CD4-positive, alpha-beta T cell treated with Interleukin-6 for 4 hours (primary cell): ENCODE data around the gene PDE4A.
"Not testable (repeated sequence)": the region's sequence is repeated elsewhere in the genome, so short reads cannot be mapped to it uniquely, and the experiment has no call there.

ENCODE experiments used
- DNase-seq: peaks from one replicate; pipeline ENCODE4 v3.0.0-alpha.2; 2020; ENCODE audit warnings: mixed read lengths

PDE4A gene

GRCh38 chr19:10430505-10431253 is 10.3 kb downstream of the PDE4A start:
- no peak for DNase-seq

- peak; percentile 42 for DNase-seq
Measured at GRCh38 chr19:10431254-10431942, 11.1 kb downstream of the PDE4A start.

- peak; percentile 77 for DNase-seq
Measured at GRCh38 chr19:10431943-10432735, 11.8 kb downstream of the PDE4A start.

GRCh38 chr19:10432736-10433130 is 12.4 kb downstream of the PDE4A start:
- DNase-seq, result no peak

- DNase-seq, result no peak
Measured at GRCh38 chr19:10433131-10433536, 12.8 kb downstream of the PDE4A start.

GRCh38 chr19:10439588-10439987 is 19.2 kb downstream of the PDE4A start:
- DNase-seq, result no peak

- DNase-seq, result no peak
Measured at GRCh38 chr19:10442698-10443097, 22.4 kb downstream of the PDE4A start.

GRCh38 chr19:10449037-10449436 is 28.7 kb downstream of the PDE4A start:
- no peak for DNase-seq

GRCh38 chr19:10450191-10450852 is 30.0 kb downstream of the PDE4A start:
- DNase-seq, result no peak

GRCh38 chr19:10450853-10451609 is 30.7 kb downstream of the PDE4A start:
- DNase-seq, result no peak

- DNase-seq, result no peak
Measured at GRCh38 chr19:10452726-10453618, 32.6 kb downstream of the PDE4A start.

- DNase-seq, result no peak
Measured at GRCh38 chr19:10453852-10454251, 33.5 kb downstream of the PDE4A start.

GRCh38 chr19:10454267-10454666 is 33.9 kb downstream of the PDE4A start:
- DNase-seq, result no peak

- not testable (repeated sequence) for DNase-seq
Measured at GRCh38 chr19:10458733-10459132, 38.4 kb downstream of the PDE4A start.

- no peak for DNase-seq
Measured at GRCh38 chr19:10460714-10461046, 40.3 kb downstream of the PDE4A start.

- peak; percentile 91 for DNase-seq
Measured at GRCh38 chr19:10461047-10461949, 41.0 kb downstream of the PDE4A start.

GRCh38 chr19:10462042-10462441 is 41.7 kb downstream of the PDE4A start:
- DNase-seq, result not testable (repeated sequence)

GRCh38 chr19:10462557-10462956 is 42.2 kb downstream of the PDE4A start:
- no peak for DNase-seq

- no peak for DNase-seq
Measured at GRCh38 chr19:10464456-10464855, 44.1 kb downstream of the PDE4A start.

- DNase-seq, result no peak
Measured at GRCh38 chr19:10467104-10467706, 46.9 kb downstream of the PDE4A start.
